SU-DHL-6 (cell line): ENCODE measurements around the gene WDR43.

Source experiments
- H2AFZ ChIP-seq: fragments of 200-600 bp; sonication (generic); 2 replicates; pipeline ENCODE4 v1.6.1; 2014; ENCODE audit warnings: low read depth, mild to moderate bottlenecking, moderate library complexity, mixed read lengths, antibody characterized with exemption, low read length; ENCODE audit not compliant: severe bottlenecking
- H3F3A ChIP-seq: fragments of 200-600 bp; shearing (Covaris generic); 2 replicates; pipeline ENCODE4 v1.6.0; 2016; ENCODE audit warnings: antibody characterized with exemption, mild to moderate bottlenecking; ENCODE audit not compliant: insufficient read depth
- H3K27ac ChIP-seq: fragments of 200-600 bp; sonication (generic); 2 replicates; pipeline ENCODE4 v1.5.1; 2016; ENCODE audit warnings: low read depth, mild to moderate bottlenecking, low read length, moderate library complexity, mixed read lengths
- H3K27me3 ChIP-seq: fragments of 200-600 bp; sonication (generic), shearing (Covaris generic); 2 replicates; pipeline ENCODE4 v1.6.0; 2014; ENCODE audit warnings: mild to moderate bottlenecking, low read length
- H3K36me3 ChIP-seq: fragments of 200-600 bp; sonication (generic); 2 replicates; pipeline ENCODE4 v1.6.1; 2014; ENCODE audit warnings: mild to moderate bottlenecking, low read length, mixed read lengths
- H3K4me2 ChIP-seq: fragments of 300-600, 200-600 bp; shearing (Covaris generic), sonication (generic); 2 replicates; pipeline ENCODE4 v1.6.0; 2014; ENCODE audit warnings: low read length, low read depth, mild to moderate bottlenecking; ENCODE audit not compliant: poor library complexity, severe bottlenecking
- H3K4me3 ChIP-seq: fragments of 200-600 bp; sonication (generic); 2 replicates; pipeline ENCODE4 v1.5.1; 2014; ENCODE audit warnings: antibody characterized with exemption, low read length, mild to moderate bottlenecking, mixed read lengths; ENCODE audit not compliant: insufficient read depth, poor library complexity, severe bottlenecking
- H3K79me2 ChIP-seq: fragments of 200-600 bp; sonication (generic); 2 replicates; pipeline ENCODE4 v1.6.1; 2014; ENCODE audit warnings: mild to moderate bottlenecking, low read length, moderate library complexity; ENCODE audit not compliant: insufficient read depth
- H3K9ac ChIP-seq: fragments of 200-600 bp; sonication (generic); 2 replicates; pipeline ENCODE4 v1.7.0; 2014; ENCODE audit warnings: mild to moderate bottlenecking, low read length
- H3K9me2 ChIP-seq: fragments of 200-600 bp; sonication (generic); replicated peaks from 2 replicates; pipeline ENCODE4 v1.6.1; 2014; ENCODE audit warnings: low read length; ENCODE audit not compliant: insufficient read depth
- H3K9me3 ChIP-seq: fragments of 200-600 bp; sonication (generic); 2 replicates; pipeline ENCODE4 v1.6.1; 2014; ENCODE audit warnings: low read length, mixed read lengths; ENCODE audit not compliant: insufficient read depth
- H4K20me1 ChIP-seq: fragments of 200-600 bp; sonication (generic); 2 replicates; pipeline ENCODE4 v1.6.1; 2014; ENCODE audit warnings: low read depth, mild to moderate bottlenecking, antibody characterized with exemption, low read length, moderate library complexity, mixed read lengths
- CTCF ChIP-seq: fragments of 200-600 bp; sonication (generic); IDR thresholded peaks from one replicate; pipeline ENCODE4 v1.5.1; 2017; ENCODE audit warnings: antibody characterized with exemption, mild to moderate bottlenecking, low read length, moderate library complexity; ENCODE audit not compliant: insufficient read depth, poor library complexity, severe bottlenecking
- EZH2phosphoT487 ChIP-seq: fragments of 200-600 bp; sonication (generic), shearing (Covaris generic); conservative IDR thresholded peaks from 2 replicates; pipeline ENCODE4 v1.6.1; 2018; ENCODE audit warnings: mild to moderate bottlenecking, antibody characterized with exemption, low read length, moderate library complexity, mixed read lengths

Gene WDR43

DNA sequence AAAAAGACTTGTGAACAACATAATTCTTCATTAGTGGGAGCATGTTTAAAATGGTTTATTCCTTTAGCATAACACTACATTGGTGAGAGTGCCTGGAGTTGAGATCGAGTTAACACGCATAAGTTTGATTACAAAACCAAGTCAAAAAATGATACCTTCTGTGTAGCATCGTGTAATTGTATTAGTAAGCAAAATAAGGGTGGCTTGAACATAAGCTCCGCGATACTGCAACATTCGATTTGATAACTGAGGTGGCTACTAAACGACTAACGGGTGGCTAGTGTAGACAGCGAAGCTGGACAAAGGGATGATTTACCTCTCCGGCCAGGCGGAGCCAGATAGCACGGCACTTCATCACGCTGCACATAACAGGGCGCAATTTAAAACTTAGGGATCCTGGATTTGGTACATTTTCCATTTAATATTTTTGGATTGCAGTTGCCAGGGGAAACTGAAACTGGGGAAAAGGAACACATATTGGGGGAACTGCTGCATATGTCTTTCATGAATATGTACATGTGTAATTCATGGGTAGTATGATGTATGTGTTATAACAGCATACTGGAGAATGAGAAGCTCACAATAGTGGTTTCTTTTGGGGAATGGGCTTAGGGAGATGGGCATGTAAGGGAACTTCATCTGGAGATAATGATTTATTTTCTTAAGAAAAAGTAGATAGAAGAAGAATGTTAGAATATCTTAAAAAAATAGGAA, 50.2 kb downstream of the WDR43 start:
- Histone ChIP-seq H3K27me3 (no peaks in the 10 kb centered on the region), H2AFZ (no peak overlapping the region), H3K4me3 (no peak overlapping the region), H3K79me2 (no peaks in the 10 kb centered on the region), H3K9ac (no peak overlapping the region), H3K9me2 (no peaks in the 10 kb centered on the region), H3K27ac (no peak overlapping the region), H3F3A (peaks cover 31% of the 10 kb centered on the region), H3K4me2 (no peak overlapping the region), H3K9me3 (no peaks in the 10 kb centered on the region), H4K20me1 (0 out of 2 replicates have a peak, but pooled peaks cover 15% of the 10 kb centered on the region), H3K36me3 (peaks cover 82% of the 10 kb centered on the region)
- TF ChIP-seq EZH2phosphoT487, result no peak
- no peak for TF ChIP-seq CTCF

- Histone ChIP-seq H3K9me2 (no peaks in the 10 kb centered on the region), H3K4me3 (no peak overlapping the region), H3K4me2 (no peak overlapping the region), H3F3A (peaks cover 26% of the 10 kb centered on the region), H3K27me3 (no peaks in the 10 kb centered on the region), H4K20me1 (0 out of 2 replicates have a peak, but pooled peaks cover 15% of the 10 kb centered on the region), H3K9me3 (no peaks in the 10 kb centered on the region), H3K9ac (no peak overlapping the region), H2AFZ (no peak overlapping the region), H3K79me2 (no peaks in the 10 kb centered on the region), H3K36me3 (peaks cover 58% of the 10 kb centered on the region), H3K27ac (no peak overlapping the region)
- TF ChIP-seq EZH2phosphoT487 (no peak), CTCF (no peak)
Measured at GRCh38 chr2:28948160-28948559, 53.7 kb downstream of the WDR43 start.

DNA sequence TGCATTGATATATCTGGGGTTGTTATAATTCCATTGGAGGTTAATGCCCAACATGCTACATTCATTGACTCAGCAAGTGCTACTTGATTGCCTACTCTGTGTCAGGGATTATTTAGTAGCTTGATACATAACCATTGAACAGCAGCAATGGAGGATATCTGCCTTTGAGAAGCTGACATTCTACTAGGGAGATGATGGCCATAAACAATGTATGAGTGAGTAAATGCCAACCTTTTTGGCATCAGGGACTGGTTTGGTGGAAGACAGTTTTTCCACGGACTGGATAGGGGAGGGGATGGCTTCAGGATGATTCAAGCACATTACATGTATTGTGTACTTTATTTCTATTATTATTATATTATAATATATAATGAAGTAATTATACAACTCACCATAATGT, 54.7 kb downstream of the WDR43 start:
- H3K36me3 ChIP-seq, result peaks cover 48% of the 10 kb centered on the region
- no peak overlapping the region for H3K9ac ChIP-seq
- H3K9me3 ChIP-seq, result no peaks in the 10 kb centered on the region
- H3K79me2 ChIP-seq, result no peaks in the 10 kb centered on the region
- H3K4me2 ChIP-seq, result no peak overlapping the region
- H4K20me1 ChIP-seq, result 0 out of 2 replicates have a peak, but pooled peaks cover 15% of the 10 kb centered on the region
- no peaks in the 10 kb centered on the region for H3K27me3 ChIP-seq
- no peak overlapping the region for H3K4me3 ChIP-seq
- H3F3A ChIP-seq, result peaks cover 26% of the 10 kb centered on the region
- no peak for TF ChIP-seq CTCF
- no peak for TF ChIP-seq EZH2phosphoT487
- H2AFZ ChIP-seq, result no peak overlapping the region
- no peaks in the 10 kb centered on the region for H3K9me2 ChIP-seq
- no peak overlapping the region for H3K27ac ChIP-seq
